Temporal lobe (tissue), 1 donor: ENCODE measurements around the gene EFNA4. TPM values are rescaled to one million over a fixed set of nuclear protein-coding genes. Genes with fewer than 3 reads are reported as not detected.

ENCODE experiments used
- total RNA-seq: library from RNA; depleted of rRNA; stranded (reverse); fragments of >200 nt; gene quantifications from one replicate; pipeline ENCODE4 v1.2.3, GENCODE V29; 2014

The EFNA4 gene
- total RNA-seq, 1 donor from 2014 or later: 0.74 TPM

Other genes starting within 250 kb of the EFNA4 start
- 4.9 TPM for gene KCNN3, start 193.5 kb upstream of the EFNA4 start, total RNA-seq
- gene PMVK, start 127.0 kb upstream of the EFNA4 start, total RNA-seq: 13.5 TPM
- 17.2 TPM for gene PBXIP1, start 107.6 kb upstream of the EFNA4 start, total RNA-seq
- 10.1 TPM for gene PYGO2, start 102.0 kb upstream of the EFNA4 start, total RNA-seq
- 7.4 TPM for gene SHC1, start 93.0 kb upstream of the EFNA4 start, total RNA-seq
- gene CKS1B, start 89.1 kb upstream of the EFNA4 start, total RNA-seq: 11.8 TPM
- gene FLAD1, start 80.4 kb upstream of the EFNA4 start, total RNA-seq: 9.8 TPM
- not detected for gene LENEP, start 70.2 kb upstream of the EFNA4 start, total RNA-seq
- gene ZBTB7B, start 60.9 kb upstream of the EFNA4 start, total RNA-seq: 1.5 TPM
- not detected for gene DCST2, start 30.0 kb upstream of the EFNA4 start, total RNA-seq
- gene DCST1, start 29.9 kb upstream of the EFNA4 start, total RNA-seq: 0.25 TPM
- 11.1 TPM for gene ADAM15, start 12.4 kb upstream of the EFNA4 start, total RNA-seq
- gene EFNA3, start 15.1 kb downstream of the EFNA4 start, total RNA-seq: 10.6 TPM
- 2.7 TPM for gene EFNA1, start 64.1 kb downstream of the EFNA4 start, total RNA-seq
- 5.2 TPM for gene SLC50A1, start 72.1 kb downstream of the EFNA4 start, total RNA-seq
- gene DPM3, start 76.8 kb downstream of the EFNA4 start, total RNA-seq: 14.3 TPM
- 21.4 TPM for gene KRTCAP2, start 109.6 kb downstream of the EFNA4 start, total RNA-seq
- gene TRIM46, start 110.1 kb downstream of the EFNA4 start, total RNA-seq: 18.9 TPM
- 4.7 TPM for gene THBS3, start 144.2 kb downstream of the EFNA4 start, total RNA-seq
- gene MTX1, start 145.0 kb downstream of the EFNA4 start, total RNA-seq: 14.0 TPM
- 4.4 TPM for gene ENTREP3, start 191.7 kb downstream of the EFNA4 start, total RNA-seq
- 18.9 TPM for gene SCAMP3, start 198.6 kb downstream of the EFNA4 start, total RNA-seq
- gene CLK2, start 209.8 kb downstream of the EFNA4 start, total RNA-seq: 15.0 TPM
- 15.0 TPM for gene HCN3, start 213.7 kb downstream of the EFNA4 start, total RNA-seq
- 0.49 TPM for gene PKLR, start 237.7 kb downstream of the EFNA4 start, total RNA-seq
- gene FDPS, start 245.1 kb downstream of the EFNA4 start, total RNA-seq: 121 TPM